Dedifferentiated amniotic fluid mesenchymal stem cell (primary cell): ENCODE results near the gene SLC2A3.
"Not testable (repeated sequence)": the region's sequence is repeated elsewhere in the genome, so short reads cannot be mapped to it uniquely, and the experiment has no call there.

Source experiments
- DNase-seq: peaks from one replicate; pipeline ENCODE4 v3.0.0-alpha.2; 2016; ENCODE audit errors: extremely low spot score

SLC2A3 gene

GRCh38 chr12:7916936-7917335 lies 19.1 kb downstream of the SLC2A3 start:
- DNase-seq, result no peak

- DNase-seq, result no peak
These were observed 20.2 kb downstream of the SLC2A3 start for GRCh38 chr12:7915661-7916403.

GRCh38 chr12:7910106-7910505 lies 25.9 kb downstream of the SLC2A3 start:
- DNase-seq, result not testable (repeated sequence)

- DNase-seq, result no peak
These were observed 29.0 kb downstream of the SLC2A3 start for GRCh38 chr12:7907009-7907408.

GRCh38 chr12:7906303-7906702 lies 29.7 kb downstream of the SLC2A3 start:
- not testable (repeated sequence) for DNase-seq

- not testable (repeated sequence) for DNase-seq
These were observed 30.3 kb downstream of the SLC2A3 start for GRCh38 chr12:7905600-7906125.

- no peak for DNase-seq
These were observed 30.9 kb downstream of the SLC2A3 start for GRCh38 chr12:7905071-7905470.

GRCh38 chr12:7902416-7902815 lies 33.6 kb downstream of the SLC2A3 start:
- DNase-seq, result not testable (repeated sequence)

- DNase-seq, result no peak
These were observed 36.2 kb downstream of the SLC2A3 start for GRCh38 chr12:7899755-7900154.

GRCh38 chr12:7896726-7897125 lies 39.3 kb downstream of the SLC2A3 start:
- not testable (repeated sequence) for DNase-seq

- DNase-seq, result no peak
These were observed 43.6 kb downstream of the SLC2A3 start for GRCh38 chr12:7892186-7892980.

GRCh38 chr12:7884689-7885088 lies 51.3 kb downstream of the SLC2A3 start:
- DNase-seq, result no peak

GRCh38 chr12:7881736-7882120 lies 54.3 kb downstream of the SLC2A3 start:
- DNase-seq, result not testable (repeated sequence)

- not testable (repeated sequence) for DNase-seq
These were observed 54.8 kb downstream of the SLC2A3 start for GRCh38 chr12:7880952-7881735.

GRCh38 chr12:7879246-7879645 lies 56.7 kb downstream of the SLC2A3 start:
- no peak for DNase-seq

- no peak for DNase-seq
These were observed 58.6 kb downstream of the SLC2A3 start for GRCh38 chr12:7877420-7877819.

GRCh38 chr12:7872566-7873319 lies 63.2 kb downstream of the SLC2A3 start, which contains the start of gene SLC2A14:
TSS of gene SLC2A14 (minus strand) at chr12:7872915. CDS start at chr12:7869880, 3,035 bp downstream.
- DNase-seq, result no peak

GRCh38 chr12:7870335-7870734 lies 65.7 kb downstream of the SLC2A3 start:
- no peak for DNase-seq
